HG02840 (cell line): Measurements from ENCODE around the gene CASP9.
"Not testable (repeated sequence)": the region's sequence is repeated elsewhere in the genome, so short reads cannot be mapped to it uniquely, and the experiment has no call there.

Experiments used
- ATAC-seq: cut with Tn5 transposase; IDR thresholded peaks from one replicate; pipeline ENCODE4 v1.9.1; 2021; ENCODE audit warnings: mild to moderate bottlenecking, moderate library complexity, moderate number of reproducible peaks; ENCODE audit not compliant: unreplicated experiment, low FRiP score

Gene CASP9

DNA sequence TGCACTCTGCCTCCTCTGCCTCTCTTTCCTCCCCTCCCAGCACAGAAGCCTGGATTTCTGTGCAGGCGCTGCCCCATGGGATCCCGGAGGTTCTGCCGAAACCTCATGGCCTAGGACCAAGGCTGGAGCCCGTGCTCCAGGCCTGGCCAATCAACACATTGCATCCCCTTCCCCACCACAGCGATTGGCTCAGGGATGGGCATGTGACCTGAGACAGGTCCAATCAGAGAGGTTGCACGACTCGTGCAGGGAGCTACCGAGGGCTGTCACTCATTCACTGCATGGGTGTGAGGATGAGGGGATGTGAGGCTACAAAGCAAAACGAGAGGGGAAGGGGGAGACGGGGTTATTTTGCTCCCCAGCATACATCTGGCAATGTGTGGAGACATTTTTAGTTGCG is 51.4 kb downstream of the CASP9 start:
- ATAC-seq = no peak

DNA sequence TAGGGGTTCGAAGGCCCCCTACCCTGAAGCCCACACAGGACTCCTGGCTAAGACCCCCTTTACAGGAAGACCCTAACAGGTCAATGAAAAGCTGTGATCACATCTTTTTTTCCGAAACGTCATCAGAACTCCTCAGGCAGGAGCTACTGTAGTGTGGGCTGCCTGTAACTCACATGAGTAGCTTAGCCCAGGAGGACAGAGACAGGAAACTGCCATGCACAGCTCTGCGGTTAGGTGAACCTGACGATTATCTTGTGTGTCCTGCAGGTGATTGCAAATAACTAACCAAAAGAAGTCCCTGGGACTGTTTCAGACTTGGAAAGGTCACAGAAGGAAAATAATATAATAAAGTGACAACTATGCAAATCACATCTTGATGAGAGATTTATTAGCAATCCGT is 52.3 kb downstream of the CASP9 start:
- ATAC-seq = not testable (repeated sequence)

DNA sequence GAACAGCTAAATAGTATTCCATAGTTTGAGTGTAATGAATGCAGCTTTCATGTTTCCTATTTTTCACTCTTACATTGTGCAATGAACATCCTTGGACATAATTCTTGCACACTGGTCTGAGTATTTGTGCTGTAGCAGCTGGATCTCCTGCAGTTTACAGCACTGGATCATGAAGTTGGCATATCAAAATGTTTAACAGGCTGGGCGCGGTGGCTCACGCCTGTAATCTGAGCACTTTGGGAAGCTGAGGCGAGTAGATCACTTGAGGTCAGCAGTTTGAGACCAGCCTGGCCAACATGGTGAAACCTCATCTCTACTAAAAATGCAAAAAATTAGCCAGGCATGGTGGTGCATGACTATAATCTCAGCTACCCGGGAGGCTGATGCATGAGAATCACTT is 52.9 kb downstream of the CASP9 start:
- ATAC-seq = not testable (repeated sequence)

DNA sequence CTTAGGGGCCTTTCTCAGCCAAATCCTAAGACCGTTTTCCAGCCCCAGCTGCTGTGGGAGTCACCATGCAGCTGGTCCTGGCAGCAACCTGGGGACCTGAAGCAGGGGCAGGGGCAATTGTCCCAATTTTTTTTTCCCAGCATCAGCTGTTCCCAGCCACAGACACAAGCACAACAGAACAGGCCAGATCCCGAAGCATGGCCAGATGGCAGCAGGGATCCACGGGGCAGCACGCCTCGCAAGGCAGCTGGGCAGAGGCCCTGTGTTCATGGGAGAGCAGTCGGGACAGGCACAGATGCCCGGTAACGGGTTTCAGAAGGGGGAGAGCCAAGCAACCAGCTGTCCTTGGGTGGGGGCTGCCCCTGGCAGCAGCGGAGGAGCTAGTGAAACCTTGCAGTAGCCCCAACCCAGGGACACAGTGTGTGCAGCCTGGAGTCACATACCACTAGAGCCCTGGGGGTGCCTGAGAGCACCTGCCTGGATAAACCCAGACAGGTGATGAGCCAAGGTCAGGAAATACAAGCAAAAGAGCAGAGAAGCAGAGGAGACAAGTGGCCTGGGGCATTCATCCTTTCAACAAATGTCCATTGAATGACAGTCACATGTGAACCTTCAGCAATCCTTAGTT is 54.1 kb downstream of the CASP9 start:
- not testable (repeated sequence) for ATAC-seq

DNA sequence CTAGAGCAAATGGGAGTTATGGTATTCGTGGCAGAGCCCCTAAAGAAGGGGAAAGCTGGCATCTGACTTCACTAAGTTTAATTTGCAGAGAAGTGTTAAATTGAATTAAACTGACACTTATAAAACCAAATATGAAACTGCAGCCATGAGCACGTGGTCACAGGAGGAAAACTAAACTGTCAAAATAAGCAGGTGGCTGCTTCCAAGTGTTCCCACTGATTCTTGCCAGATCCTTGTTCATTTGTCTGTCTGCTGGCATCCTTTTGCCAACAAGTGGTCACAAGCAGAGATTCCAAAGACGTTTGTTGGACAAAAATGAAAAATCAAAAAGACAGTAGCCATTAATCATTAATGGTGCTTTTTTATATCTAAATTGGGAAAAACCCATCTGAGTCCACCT is 54.7 kb downstream of the CASP9 start:
- no peak for ATAC-seq

DNA sequence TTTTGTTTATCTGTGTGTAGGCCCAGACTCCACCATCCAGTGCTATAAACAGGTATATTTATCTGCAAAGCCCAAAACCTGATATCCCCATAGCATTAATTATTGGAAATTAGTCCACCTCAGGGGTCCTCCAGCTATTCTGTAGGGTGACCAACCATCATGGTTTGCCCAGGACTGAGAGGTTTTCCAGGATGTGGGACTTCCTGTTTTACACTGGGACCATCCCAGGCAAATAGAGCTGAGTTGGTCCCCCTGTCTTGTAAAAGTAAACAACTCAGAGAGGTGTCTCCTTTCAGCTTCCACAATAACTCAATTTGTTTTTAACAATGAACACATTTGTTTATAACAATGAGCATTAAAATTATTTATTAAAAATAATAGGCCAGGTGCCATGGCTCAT is 55.9 kb downstream of the CASP9 start:
- ATAC-seq = no peak

DNA sequence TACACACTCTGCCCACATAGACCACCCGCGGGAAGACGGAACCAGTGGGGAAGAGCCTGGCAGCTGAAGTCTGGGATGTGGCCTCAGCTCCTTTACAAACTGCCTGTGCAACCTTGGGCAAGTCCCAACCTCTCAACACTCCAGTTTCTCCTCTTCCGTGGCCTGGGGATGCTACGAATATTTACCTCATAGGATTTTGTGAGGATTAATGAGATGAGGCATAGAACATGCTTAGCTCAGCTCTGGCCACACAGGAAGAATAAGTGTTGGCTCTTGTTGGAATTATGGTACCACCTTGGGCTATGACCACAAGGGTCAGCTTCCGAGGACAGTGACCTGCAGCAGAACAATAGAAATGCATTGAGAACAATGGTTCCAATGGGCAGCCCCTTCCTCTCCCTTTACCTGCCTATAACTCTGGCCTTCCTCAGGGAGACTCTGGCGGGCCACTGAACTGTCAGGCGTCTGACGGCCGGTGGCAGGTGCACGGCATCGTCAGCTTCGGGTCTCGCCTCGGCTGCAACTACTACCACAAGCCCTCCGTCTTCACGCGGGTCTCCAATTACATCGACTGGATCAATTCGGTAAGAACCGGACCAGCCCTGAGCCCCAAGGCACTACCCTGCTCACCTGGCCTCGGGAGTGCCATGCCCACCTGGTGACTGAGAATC is 56.9 kb downstream of the CASP9 start:
- not testable (repeated sequence) for ATAC-seq

DNA sequence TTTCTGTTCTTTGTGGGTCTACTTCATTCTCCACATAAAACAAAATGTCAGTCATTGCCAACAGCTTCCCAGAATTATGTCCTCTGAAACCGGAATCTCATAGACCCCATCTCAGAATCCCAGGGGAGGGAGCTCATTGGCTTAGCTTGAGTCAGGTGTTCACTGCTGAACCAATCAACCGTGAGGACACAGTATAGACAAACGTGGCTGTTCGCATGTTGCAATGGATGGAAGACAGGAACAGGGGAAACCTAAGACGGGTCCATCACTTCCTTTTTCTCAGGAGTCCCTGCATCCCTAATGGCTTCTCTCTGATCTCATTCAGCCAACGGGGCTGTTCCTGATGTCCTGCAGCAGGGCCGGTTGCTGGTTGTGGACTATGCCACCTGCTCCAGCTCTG is 58.3 kb downstream of the CASP9 start:
- no peak for ATAC-seq

DNA sequence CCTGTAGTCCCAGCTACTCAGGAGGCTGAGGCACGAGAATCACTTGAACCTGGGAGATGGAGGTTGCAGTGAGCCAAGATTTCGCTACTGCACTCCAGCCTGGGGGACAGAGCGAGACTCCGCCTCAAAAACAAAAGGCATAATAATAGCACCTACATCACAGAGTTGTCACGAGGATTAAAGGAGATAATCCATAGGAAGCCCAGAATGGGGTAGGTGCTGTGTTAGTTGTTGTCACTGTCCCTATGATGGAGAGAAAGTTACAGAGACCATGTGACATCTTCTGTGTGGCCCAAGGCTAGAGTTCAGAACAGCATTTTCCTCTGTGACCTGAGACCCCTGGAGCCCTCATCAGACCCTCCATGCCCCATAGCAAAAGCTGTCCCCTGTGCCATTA is 60.1 kb downstream of the CASP9 start:
- not testable (repeated sequence) for ATAC-seq

DNA sequence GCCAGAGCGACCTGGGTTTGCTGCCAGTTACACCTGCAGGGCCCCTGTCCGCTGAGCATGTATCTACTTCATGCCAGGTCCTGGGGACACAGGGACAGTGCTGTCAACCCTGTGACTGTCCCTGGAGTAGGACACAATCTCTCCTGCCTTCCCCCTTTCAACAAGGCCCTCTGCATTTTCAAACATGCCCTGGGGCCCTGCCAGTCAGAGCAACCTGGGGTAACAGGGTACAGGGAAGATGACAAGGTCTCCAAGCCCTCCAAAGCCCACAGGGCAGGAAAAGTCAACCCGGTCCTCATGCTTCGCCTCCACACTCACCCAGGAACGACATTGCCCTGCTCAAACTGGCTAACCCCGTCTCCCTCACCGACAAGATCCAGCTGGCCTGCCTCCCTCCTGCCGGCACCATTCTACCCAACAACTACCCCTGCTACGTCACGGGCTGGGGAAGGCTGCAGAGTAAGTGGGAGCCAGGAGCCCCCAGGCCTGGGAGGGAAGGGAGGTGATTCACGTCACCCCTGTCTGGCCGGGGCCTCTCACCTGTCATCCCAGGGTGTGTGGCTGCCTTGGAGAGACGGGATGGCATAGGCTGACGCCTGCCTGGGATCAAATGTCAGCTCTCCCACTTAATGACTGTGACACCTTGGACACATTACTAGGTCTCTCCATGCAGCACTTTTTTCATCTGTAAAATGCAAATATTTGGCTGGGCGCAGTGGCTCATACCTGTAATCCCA is 60.8 kb downstream of the CASP9 start:
- ATAC-seq = not testable (repeated sequence)

DNA sequence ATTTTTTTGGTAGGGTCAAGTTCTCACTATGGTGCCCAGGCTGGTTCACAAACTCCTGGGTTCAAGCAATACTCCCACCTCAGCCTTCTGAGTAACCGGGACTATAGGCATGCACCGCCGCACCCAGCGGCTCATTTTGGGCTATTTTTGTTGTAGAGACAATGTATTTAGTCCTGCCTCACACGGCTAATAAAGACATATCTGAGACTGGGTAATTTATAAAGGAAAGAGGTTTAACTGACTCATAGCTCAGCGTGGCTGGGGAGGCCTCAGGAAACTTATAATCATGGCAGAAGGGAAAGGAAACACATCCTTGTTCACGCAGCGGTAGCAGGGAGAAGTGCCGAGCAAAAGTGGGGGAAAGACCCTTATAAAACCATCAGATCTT is 63.3 kb downstream of the CASP9 start:
- no peak for ATAC-seq

DNA sequence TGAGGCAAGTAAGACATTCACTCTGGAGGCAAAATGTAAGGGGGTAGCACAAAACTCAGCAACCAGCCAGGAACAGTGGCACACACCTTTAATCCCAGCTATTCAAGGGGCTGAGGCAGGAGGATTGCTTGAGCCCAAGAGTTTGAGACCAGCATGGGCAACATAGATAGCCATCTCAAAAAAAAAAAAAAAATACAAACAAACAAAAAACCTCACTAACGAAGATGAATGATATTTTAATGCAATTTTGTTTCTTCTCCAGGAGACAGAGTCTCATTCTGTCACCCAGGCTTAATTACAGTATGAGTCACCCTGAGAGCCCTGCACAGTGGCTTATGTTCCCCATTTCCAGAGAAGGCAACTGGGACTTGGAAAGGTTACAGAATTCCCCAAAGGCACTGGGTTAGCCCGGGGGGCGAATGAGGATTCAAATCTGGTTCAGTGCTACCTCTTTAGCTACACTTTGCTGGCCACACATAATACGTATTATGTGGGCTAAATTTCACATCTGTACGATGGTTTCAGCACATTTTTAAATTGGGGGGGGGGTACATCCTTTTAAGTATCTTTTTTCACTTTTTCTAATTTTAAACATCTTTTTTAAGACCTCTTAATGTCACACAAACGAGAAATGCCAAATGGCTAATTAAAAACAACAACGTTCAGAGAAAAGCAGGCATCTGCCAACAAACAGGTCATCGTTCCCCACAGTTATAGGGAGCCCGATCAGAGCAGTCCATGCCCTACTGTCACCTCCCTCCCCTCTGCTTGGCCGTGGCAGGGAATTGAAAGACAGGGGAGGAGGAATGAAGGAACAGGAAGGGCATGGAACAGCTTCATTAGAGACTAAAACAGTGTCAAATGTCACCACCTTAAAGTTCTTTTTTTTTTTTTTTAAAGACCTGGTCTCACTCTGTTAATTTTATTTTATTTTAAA is 64.0 kb downstream of the CASP9 start:
- ATAC-seq = no peak

DNA sequence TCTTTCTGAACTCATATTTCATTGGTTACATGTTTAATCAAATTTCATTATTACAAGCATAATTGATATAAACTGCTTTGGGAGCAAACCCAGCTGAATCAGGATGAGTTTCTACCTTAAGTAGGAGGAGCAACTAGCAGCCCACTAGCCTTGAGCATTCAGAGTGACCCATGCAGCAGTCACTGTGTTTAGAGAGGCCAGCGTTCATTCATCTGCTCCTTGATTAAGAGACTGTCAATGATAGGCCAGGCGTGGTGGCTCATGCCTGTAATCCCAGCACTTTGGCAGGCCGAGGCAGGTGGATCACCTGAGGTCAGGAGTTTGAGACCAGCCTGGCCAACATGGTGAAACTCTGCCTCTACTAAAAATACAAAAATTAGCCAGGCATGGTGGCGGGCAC is 65.6 kb downstream of the CASP9 start:
- not testable (repeated sequence) for ATAC-seq

DNA sequence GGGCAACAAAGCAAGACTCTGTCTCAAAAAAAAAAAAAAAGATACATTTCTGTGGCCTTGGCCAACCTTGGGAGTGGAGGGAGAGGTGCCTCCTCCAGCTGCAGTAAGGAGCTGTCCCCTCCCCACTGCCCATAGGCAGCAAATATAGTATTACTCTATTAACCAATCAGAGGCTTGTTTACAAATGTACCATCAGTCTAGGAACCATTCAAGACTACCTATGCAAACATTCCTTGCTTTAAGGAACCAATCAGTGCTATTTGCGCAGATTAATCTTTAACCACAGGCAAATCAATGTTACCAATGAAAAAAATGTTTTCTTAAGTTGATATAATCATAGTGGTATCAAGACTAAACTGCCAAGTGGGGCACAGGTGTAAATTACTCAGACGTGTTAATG is 66.4 kb downstream of the CASP9 start:
- ATAC-seq = no peak

DNA sequence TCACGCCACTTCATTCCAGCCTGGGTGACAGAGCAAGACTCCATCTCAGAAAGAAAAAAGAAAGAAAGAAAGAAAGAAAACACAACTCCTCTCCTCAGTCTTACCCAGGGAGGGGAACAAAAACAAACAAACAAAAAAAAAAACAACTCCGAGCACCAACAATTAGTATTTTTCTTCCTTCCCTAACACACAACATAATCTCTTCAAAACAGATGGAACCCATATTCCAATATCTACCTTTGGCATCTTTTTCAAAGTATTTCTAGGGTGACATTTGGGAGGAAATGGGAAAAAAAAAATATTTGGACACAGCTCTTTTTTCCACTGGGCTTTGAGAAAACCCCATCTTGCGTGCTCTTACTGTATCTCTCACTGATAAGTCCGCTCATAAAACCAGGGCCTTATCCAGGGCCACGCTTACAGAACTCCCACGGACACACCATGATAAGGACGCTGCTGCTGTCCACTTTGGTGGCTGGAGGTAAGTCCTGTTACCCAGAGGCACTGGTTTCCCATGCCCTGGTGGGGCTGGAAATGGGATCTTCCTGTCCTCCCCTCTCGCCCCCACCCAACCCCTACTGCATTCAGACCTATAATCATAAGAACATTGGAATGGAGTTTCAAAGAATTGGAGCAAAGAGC is 67.6 kb downstream of the CASP9 start, which contains the start of gene CELA2A:
Gene CELA2A, plus strand, starts transcription at position 420 of the 642 bp plus-strand sequence. Its CDS starts 22 bp downstream, at position 442.
- ATAC-seq = no peak

DNA sequence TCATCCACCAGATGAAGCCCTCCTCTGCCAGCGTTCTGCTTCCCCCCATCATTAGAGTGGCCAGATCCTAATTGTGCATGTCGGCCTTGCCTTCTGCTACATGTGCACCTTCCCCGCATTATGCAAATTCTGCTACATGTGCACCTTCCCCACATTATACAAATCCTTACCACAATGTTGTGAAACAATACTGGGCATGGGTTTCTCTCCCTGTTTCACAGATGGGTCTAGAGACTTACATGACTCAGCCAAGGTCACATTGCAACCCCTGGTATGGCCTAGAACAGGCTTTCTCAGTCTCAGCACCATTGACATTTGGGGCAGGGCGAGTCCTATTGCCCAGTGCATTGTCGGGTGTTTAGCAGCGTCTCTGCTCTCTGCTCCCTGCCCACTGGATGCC is 68.5 kb downstream of the CASP9 start:
- no peak for ATAC-seq

DNA sequence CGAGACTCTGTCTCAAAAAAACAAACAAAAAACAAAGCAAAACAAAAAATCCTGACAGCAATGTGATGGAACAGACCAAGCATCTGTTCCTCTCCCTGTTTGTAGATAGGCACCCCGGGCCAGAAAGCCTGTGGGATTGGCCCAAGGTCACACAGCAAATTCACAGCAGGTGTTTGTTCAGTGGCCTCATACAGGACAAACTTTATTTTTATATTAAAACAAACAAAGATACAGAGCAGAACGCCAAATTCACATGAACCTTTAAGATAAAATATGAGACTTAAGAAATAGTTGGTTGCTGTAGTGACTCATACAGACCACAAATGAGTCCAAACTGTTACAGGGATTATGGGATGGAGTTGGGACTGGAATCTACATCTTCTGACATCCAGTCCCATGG is 69.8 kb downstream of the CASP9 start:
- no peak for ATAC-seq

DNA sequence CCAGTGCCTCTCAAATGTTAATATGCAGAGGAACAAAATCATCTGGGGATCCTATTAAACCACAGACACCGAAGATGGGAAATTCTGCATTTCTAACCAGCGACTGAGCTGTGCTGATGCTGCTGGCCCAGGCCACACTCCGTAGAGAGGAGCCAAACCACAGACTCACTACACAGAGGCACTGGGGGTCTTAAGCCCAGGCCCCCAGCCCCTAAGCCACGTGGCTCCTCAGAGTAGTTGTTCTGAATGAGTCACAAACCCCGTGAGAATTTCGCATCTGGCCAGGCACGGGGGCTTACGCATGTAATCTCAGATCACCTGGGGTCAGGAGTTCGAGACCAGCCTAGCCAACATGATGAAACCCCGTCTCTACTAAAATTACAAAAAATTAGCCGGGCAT is 70.3 kb downstream of the CASP9 start:
- no peak for ATAC-seq

DNA sequence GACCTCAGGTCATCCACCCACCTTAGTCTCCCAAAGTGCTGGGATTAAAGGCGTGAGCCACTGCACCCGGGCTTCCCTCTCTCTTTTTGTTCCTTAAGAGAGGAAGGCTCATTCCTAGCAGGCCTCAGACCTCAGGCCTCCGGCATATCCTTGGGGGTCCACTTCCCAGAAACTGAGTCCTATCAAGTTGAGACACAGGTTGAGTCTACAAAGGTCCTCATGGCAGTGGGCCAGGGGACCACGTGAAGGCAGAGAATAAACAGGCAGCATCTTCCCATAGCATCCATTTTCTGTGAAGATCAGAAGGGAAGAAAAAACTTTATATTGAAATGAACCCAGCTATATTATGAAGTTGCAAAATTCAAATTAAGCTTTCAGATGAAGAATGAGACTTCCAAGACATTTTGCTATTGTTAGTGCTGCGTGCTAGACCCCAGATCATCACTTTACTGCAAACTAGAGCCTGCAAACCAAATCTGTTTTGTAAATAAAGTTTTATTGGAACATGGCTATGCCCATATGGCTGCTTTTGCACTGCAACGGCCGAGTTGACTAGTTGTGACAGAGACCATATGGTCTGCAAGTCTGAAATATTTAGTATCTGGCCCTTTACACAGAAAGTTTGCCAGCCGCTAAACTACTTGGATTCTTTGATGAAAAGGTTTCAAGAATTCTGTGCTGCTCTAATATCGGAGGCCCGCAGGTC is 71.0 kb downstream of the CASP9 start:
- no peak for ATAC-seq
